ENCODE results near the gene CTRB2.

The CTRB2 gene

DNA sequence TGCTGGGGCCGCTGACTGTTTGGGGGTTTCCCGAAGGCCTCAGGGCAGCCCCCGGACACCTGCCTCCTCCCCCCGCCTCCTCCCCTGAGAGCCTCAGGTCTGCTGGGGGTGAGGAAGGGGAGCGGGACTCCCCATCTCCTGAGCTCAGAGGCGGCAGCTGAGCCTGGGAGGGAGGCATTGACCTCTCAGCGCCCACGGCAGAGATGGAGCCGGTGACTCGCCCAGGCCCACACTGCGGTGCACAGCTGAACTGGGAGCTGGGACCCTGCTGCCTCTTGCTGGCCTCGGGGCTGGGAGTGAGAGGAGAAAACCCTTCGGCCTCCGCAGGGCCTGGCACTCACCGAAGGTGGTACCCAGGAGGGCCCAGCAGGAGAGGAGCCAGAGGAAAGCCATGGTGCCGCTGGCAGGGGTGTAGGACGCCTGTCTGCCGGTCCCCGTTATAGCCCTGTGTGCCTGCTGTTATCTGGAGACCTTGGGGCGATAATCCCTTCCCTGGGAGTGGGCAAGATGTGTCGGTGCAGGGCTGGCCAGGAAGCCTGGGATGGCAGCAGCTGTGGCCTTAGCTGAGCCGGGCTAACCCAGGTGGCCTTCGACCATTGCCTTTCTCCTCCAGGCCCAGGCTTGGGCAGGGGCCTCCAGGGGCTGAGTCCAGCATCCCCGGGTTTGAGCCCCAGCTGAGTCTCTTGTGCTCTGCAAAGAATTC is at the start of gene CTRB2:
CTRB2 (minus strand) TSS at position 413 of the 703 bp plus-strand sequence; CDS start at position 393, 20 bp downstream.
- DNase-seq (ENCODE audit: low read depth, low spot score) = no peak

DNA sequence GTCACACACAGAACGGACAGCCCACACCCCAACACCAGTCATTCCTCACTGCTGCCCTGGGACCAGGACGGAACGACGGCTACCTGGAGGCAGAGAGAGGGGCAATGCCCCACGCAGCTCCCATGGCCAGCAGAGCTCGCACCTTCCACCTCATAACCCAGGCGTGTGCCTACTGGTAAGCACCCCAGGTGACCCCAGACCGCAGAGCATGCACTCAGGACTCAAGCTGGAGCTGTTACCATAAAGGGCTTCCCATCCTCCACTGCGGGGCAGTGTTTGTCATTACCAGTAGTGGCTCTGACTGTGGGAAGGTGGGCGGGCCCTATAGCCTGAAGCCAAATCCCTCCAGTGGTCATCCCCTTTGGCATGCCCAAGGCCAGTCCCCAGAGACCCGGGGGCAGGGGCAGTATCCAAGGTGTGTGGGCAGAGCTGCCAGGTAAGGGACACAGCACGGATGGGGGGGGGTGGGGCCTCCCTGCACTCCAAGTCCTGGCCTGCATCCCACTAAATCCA is 49.2 kb upstream of the CTRB2 start:
- DNase-seq (ENCODE audit: low read depth, low spot score) = no peak

DNA sequence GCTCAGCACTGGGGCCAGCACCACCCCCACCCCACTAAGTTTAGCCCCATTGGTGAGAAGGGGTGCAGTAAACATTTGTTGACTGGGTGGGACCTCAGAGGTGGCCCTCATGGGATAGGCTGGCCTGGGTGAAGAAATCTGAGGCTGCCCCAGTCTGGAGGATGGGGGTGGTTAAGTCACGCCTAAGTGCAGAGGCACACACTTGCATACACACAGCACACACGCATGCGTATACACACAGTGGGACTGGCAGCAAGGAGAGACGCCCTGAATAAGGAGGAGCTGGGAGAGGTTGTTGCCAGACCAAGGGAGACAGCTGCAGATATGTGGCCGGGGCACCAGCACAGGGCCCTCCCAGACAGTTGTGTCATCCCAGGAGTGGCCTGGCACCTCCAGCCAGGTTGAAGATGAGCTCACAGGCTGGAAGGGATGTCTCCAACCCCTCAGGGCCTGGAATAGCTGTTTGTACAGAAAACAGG is 47.4 kb upstream of the CTRB2 start:
- no peak for DNase-seq (ENCODE audit: low read depth, low spot score)

DNA sequence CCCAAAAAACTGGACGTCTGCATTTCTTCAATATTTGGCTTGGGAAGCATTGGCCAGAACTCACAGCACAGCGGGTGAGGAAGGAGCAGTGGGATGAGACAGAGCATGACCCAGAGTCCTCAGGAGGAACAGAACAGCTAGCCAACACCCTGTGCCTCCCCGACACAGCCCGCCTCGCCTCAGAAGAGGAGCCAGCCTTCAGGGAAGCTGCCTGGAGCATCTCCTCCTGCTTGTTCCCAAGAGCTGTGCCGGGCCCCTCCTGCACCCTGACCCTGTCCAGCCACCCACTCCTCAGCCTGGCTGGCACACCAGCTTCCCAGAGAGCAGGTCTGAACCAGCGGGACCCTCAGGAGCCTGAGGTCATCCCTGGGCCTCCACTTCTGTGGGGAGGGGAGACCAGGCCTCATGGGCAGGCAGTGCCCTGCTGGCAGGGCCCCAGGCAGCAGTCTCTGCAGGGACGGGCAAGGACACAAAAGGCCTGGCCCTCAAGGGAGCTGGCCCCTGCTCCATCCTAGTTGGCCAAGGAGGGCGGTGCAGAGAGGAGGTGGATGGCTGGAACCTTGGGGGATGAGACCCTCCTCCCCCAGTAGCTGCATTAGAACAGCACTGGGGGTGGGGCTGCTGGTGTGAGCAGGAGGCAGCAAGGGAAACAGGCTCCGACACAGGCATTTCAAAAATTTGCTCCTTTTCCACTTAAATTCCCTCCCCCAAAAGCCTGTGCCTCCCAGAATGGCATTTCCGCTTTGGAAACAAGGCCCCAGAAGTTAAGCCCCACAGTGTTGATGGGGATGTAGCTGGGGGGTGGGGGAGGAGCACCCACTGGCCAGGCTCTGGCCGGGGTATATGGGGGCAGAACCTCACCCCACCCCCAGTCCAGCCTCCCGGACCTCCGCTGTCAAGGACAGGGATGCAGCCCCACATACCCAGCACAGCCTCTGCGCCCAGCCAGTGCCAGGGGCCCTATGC is 46.3 kb upstream of the CTRB2 start:
- no peak for DNase-seq (ENCODE audit: low read depth, low spot score)

DNA sequence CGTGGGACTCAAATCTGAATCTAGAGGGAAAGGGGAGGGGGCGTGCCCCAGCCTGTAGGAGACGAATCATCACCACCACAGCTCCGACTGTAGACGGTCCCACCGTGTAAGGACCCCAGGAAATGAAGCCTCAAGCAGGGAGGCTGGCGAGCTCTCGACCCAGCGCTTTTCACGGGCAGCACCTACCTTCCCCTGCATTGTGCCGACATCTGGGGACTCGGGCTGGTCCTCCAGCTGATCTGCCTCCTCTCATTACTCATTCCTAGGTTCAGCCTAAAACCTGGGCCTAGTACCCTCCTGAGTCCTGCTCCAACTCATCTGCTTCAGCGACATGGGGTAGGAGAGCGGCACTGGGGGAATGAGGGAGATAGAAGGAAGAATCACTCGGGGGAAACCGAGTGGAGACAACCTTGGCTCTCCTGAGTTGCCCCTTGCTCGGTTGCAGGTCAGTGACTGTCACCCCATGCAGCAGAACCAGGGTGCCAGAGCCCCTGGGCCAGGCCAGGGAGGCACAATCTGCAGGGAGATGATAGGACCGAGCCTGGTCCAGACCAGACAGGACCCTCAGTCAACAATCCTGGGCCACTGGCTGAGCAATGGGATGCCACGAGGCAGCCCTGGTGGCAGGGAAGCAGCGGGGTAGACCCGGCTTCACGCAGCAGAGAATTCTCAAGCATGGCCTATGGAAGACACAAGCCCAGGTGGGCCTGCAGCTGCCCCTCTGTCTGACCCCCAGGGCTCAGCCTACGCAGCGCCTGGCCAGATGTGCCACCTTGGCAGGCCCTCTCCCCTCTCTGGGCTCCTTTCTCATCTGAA is 45.3 kb upstream of the CTRB2 start:
- no peak for DNase-seq (ENCODE audit: low read depth, low spot score)

DNA sequence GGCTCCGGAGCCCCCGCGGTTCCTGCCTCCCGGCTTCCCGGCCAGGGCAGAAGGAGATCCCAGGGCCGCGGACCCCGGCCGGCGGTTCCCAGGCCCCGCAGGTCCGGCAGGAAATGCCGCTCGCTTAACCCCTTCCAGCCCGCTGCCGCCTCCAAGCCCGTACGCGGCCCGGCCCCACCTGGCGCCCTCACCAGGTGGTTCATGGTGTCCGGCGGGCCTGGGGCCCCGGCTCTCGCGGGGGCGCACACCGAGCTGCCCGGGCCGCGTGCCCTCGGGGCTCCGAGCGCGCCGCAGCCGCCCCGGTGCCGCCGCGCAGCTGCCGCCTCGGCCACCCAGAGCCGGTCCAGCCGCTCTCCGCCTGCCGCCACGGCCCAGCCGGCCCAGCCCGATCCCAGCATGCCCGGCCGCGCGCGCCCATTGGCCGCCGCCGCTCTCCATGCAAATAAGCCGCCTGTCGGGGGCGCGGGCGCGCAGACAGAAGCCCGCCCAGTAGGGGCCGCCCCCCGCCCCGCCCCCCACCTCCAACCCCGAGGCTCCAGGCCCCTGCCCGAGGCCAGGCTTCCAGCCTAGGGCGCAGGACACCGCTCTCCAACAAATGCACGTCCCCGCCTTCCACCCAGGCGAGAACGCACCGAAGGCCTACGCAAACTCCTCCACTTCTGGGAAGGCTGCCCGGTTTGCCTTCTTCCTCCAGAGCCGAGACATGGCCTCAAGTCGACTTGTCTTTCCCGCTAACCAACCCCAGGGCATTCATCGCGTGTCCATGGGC is 44.5 kb upstream of the CTRB2 start, which contains the start of gene BCAR1:
BCAR1 (minus strand) TSS at position 345 of the 769 bp plus-strand sequence; CDS start at position 203, 142 bp downstream.
- peak; percentile 60 for DNase-seq (ENCODE audit: low read depth, low spot score)

DNA sequence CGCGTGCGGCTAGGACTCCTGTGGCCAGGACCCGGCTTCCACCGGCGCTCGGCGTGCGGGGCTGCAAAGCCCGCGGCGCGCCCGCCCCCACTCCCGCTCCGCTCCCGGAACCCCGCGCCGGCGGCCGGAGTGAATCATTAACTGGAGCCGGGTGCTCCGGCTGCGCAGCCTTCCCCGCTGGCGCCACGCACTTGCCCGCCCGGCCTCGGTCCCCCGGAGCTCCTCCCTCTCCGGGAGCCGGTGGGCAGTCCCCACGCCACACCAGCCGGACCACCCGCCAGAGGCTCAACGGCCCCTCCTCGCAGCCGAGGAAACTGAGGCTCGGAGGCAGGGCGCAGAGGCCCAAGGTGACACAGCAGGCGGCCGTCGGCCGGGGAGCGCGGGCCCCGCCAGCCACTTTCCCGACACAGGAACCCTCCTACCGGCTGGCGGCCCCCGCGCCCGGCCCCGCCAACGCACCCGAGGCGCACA is 43.9 kb upstream of the CTRB2 start:
- no peak for DNase-seq (ENCODE audit: low read depth, low spot score)

DNA sequence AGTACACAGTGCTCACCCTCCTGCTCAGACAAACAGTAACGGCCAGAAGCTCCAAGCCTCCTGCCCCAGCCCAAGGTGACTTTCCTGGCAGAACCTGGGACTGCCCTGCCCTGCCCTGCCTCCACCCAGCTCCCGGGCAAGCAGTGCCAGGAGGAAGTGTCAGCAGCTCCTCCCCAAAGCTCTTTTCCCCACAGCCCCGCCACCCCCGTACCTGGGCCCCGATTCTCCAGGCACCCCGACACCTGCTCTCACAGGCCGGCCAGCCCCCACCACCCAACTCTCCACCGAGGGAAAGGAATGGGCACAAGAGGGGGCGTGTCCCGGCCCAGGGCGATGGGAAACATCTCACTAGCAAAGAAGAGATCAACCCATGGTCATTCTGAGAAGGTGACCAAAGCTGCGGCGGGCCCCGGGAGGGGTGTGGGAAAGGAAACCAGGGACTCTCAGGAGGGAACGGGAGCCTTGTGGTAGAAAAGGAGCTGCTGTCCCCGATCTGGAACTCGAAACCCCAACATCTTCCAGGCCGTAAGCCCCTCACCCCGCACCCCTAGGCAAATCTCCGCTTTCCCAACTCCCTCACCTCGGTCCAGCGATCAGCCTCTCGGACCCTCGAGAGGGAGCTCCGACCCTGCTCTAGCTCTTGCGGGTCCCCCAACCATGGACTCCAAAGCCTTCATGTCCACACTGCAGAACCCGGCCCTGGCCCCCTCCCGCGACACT is 43.3 kb upstream of the CTRB2 start:
- no peak for DNase-seq (ENCODE audit: low read depth, low spot score)

- DNase-seq (ENCODE audit: low read depth, low spot score) = no peak
Observed at GRCh38 chr16:75249441-75249840, 42.5 kb upstream of the CTRB2 start.

GRCh38 chr16:75248536-75249380 is 41.8 kb upstream of the CTRB2 start:
- DNase-seq (ENCODE audit: low read depth, low spot score) = no peak

DNA sequence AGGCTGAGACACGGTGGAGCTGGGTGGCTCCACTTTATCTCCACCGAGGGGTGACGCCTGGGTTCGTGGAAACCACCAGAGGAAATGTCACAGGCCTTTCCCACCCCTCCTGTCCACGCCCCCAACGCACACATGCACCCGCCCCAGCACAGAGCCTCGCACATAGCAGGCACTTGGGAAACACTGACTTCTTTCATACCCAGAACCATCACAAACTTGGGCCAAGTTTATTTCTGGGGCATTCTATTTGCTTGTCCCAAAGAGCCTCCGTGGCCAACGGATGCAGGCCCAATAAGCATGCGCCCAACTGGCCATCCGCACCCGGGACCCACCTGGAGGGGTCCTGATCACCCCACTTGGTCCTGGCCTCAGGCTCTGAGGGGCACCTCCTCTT is 41.2 kb upstream of the CTRB2 start:
- DNase-seq (ENCODE audit: low read depth, low spot score) = no peak

GRCh38 chr16:75247249-75247648 is 40.3 kb upstream of the CTRB2 start:
- no peak for DNase-seq (ENCODE audit: low read depth, low spot score)

DNA sequence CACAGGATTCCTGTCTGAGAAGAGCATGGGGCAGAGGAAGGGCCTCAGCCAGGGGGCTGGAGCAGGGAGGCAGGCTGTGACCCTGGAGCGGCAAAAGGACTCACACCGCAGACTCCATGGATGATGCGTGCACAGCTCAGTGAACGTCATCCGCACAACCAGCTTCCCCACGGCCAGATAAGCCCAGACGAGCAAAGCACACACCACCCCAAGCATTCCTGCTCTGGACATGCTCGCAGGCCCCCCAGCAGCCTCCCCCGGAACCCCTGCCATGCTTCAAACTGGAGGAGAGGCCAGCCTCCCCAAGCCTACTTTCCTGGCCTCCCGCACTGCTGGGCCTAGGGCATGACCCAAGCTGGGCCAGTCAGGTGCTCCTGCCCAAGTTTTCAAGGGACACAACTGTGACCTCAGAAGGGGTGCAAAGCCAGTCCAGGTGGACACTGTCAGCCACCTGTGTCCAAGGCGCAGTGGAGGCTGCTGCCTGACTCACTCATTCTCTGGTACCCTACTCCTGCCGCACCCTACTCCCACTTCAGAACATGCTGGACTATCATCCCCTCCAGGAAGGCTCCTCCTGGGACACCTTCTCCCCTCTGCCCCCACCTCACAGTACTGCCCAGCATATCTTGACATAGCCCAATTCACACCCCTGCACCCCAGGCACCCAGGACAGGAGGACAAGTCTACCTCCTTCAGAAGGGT is 39.7 kb upstream of the CTRB2 start:
- no peak for DNase-seq (ENCODE audit: low read depth, low spot score)

- peak; percentile 93 for DNase-seq (ENCODE audit: low read depth, low spot score)
Observed at GRCh38 chr16:75244844-75245758, 38.1 kb upstream of the CTRB2 start.

- no peak for DNase-seq (ENCODE audit: low read depth, low spot score)
Observed at GRCh38 chr16:75244225-75244809, 37.4 kb upstream of the CTRB2 start.

- DNase-seq (ENCODE audit: low read depth, low spot score) = no peak
Observed at GRCh38 chr16:75243667-75244224, 36.8 kb upstream of the CTRB2 start.
